ENCODE results near the gene RPH3AL.
"Not testable (repeated sequence)": the region's sequence is repeated elsewhere in the genome, so short reads cannot be mapped to it uniquely, and the experiment has no call there.

The RPH3AL gene

GRCh38 chr17:376936-377863, 24.6 kb upstream of the RPH3AL start:
- Mint-ChIP-seq H3K4me3 (peak overlapping the region in 1 of 3 experiments; percentile 23), H3K27ac (peak overlapping the region; percentile 11 to 76 (median 70)), H3K27me3 (ENCODE audit: low read depth) (peaks cover 11% of the 10 kb centered on the region), H3K9me3 (no peaks in the 10 kb centered on the region), H3K4me1 (peaks cover 32% of the 10 kb centered on the region), H3K36me3 (ENCODE audit: low read depth) (peaks cover 3% of the 10 kb centered on the region)
- TF ChIP-seq CTCF (IDR thresholded peaks at IDR 0.05; ENCODE audit: unreplicated experiment in 3 of 3), result no peak

- no peak for TF ChIP-seq CTCF (IDR thresholded peaks at IDR 0.05; ENCODE audit: unreplicated experiment in 3 of 3)
- Mint-ChIP-seq H3K4me1 (peaks cover 27% of the 10 kb centered on the region), H3K9me3 (peaks cover 10% of the 10 kb centered on the region), H3K36me3 (ENCODE audit: low read depth) (peaks cover 23% of the 10 kb centered on the region), H3K27ac (no peak overlapping the region), H3K4me3 (no peak overlapping the region), H3K27me3 (ENCODE audit: low read depth) (peaks cover 8% of the 10 kb centered on the region)
Measured at GRCh38 chr17:373613-374230, 21.1 kb upstream of the RPH3AL start.

GRCh38 chr17:372157-373152, 19.8 kb upstream of the RPH3AL start:
- Mint-ChIP-seq H3K36me3 (ENCODE audit: low read depth) (peaks cover 34% of the 10 kb centered on the region), H3K27me3 (ENCODE audit: low read depth) (peaks cover 8% of the 10 kb centered on the region), H3K4me1 (peaks cover 23% of the 10 kb centered on the region), H3K4me3 (no peak overlapping the region), H3K27ac (peak overlapping the region in 1 of 3 experiments; percentile 10), H3K9me3 (peaks cover 20% of the 10 kb centered on the region)
- no peak for TF ChIP-seq CTCF (IDR thresholded peaks at IDR 0.05; ENCODE audit: unreplicated experiment in 3 of 3)

GRCh38 chr17:371583-371982, 19.0 kb upstream of the RPH3AL start:
- Mint-ChIP-seq H3K4me3 (no peak overlapping the region), H3K27me3 (ENCODE audit: low read depth) (peaks cover 8% of the 10 kb centered on the region), H3K27ac (no peak overlapping the region), H3K4me1 (peaks cover 15% of the 10 kb centered on the region), H3K36me3 (ENCODE audit: low read depth) (peaks cover 39% of the 10 kb centered on the region), H3K9me3 (peaks cover 22% of the 10 kb centered on the region)
- no peak for TF ChIP-seq CTCF (IDR thresholded peaks at IDR 0.05; ENCODE audit: unreplicated experiment in 3 of 3)

- H3K9me3 Mint-ChIP-seq, result peaks cover 22% of the 10 kb centered on the region
- not testable (repeated sequence) for H3K27me3 Mint-ChIP-seq (ENCODE audit: low read depth); H3K4me3 Mint-ChIP-seq; H3K4me1 Mint-ChIP-seq; H3K27ac Mint-ChIP-seq
- peaks cover 39% of the 10 kb centered on the region for H3K36me3 Mint-ChIP-seq (ENCODE audit: low read depth)
Measured at GRCh38 chr17:367656-368055, 15.0 kb upstream of the RPH3AL start.

- not testable (repeated sequence) for H3K4me3 Mint-ChIP-seq; H3K27me3 Mint-ChIP-seq (ENCODE audit: low read depth); H3K4me1 Mint-ChIP-seq
- Mint-ChIP-seq H3K36me3 (ENCODE audit: low read depth) (peaks cover 33% of the 10 kb centered on the region), H3K9me3 (peaks cover 22% of the 10 kb centered on the region), H3K27ac (peak overlapping the region in 1 of 3 experiments; percentile 22)
Measured at GRCh38 chr17:366657-367615, 14.3 kb upstream of the RPH3AL start.
